PFSK-1 (cell line): ENCODE measurements around the gene COL21A1.

Source experiments
- FOXP2 ChIP-seq: optimal IDR thresholded peaks from 2 replicates; pipeline ENCODE3; 2011; ENCODE audit warnings: borderline replicate concordance, control low read depth, inconsistent platforms; ENCODE audit not compliant: insufficient read depth; ENCODE audit errors: extremely low read length, extremely low read depth
- POLR2AphosphoS5 ChIP-seq: IDR thresholded peaks from 2 replicates; pipeline ENCODE4 v1.6.1; 2012; ENCODE audit warnings: low read depth, mild to moderate bottlenecking, control low read depth, low read length, moderate library complexity
- REST ChIP-seq, 2 experiments: IDR thresholded peaks; 2 replicates each; pipeline versions ENCODE4 v1.6.1 to v1.8.0; 2011 to 2012; ENCODE audit warnings: low read depth in 2 of 2, low read length in 2 of 2, control low read depth in 1 of 2, inconsistent platforms in 1 of 2, mild to moderate bottlenecking in 1 of 2, moderate library complexity in 1 of 2; ENCODE audit not compliant: insufficient read depth in 1 of 2
- SIN3A ChIP-seq: IDR thresholded peaks from 2 replicates; pipeline ENCODE4 v1.6.1; 2012; ENCODE audit warnings: mild to moderate bottlenecking, low read length, moderate library complexity, borderline replicate concordance; ENCODE audit not compliant: insufficient read depth
- TAF1 ChIP-seq: IDR thresholded peaks from 2 replicates; pipeline ENCODE4 v1.6.1; 2012; ENCODE audit warnings: low read length, control low read depth, borderline replicate concordance; ENCODE audit not compliant: insufficient read depth

The COL21A1 gene

GRCh38 chr6:56093776-56094175, 153.6 kb downstream of the COL21A1 start:
- no peak for TF ChIP-seq POLR2AphosphoS5
- TF ChIP-seq REST (IDR thresholded peaks at IDR 0.05; ENCODE audit: insufficient read depth in 1 of 2, low read depth in 2 of 2, low read length in 2 of 2), result no peak
- TF ChIP-seq FOXP2, result no peak
- TF ChIP-seq SIN3A, result no peak
- no peak for TF ChIP-seq TAF1

DNA sequence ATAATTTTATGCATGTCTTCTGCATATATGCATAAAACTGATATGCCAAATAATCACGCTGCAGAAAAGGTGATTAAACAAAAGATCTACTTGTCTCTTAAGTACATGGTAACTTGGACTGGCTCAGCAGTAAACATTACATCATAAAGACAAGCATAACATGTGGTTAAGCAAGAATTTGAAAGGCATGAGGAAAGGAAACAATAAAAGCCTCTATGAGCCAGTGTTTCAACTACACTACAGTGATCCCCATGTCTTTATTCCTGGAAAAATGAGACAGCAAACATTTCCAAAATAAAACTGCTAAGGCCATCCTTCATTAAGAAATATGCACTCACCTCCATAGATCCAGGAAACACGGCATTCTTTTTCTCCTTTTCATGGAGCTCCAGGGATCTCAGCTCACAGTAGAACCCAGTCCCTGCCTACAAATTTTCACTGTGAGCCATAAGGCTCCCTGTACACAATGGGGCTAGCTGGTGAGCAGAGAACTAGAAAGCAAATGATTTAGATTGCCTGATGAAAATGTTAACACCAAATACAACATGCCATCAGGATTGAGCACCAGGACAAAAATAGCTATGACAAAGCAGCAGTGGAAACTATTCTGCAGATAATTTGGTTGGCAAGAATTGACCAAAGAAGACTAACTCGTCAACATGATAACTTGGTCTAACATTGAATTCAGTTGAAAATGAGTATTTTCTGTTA, 156.1 kb downstream of the COL21A1 start:
- no peak for TF ChIP-seq POLR2AphosphoS5
- no peak for TF ChIP-seq REST (IDR thresholded peaks at IDR 0.05; ENCODE audit: insufficient read depth in 1 of 2, low read depth in 2 of 2, low read length in 2 of 2)
- TF ChIP-seq TAF1, result no peak
- TF ChIP-seq SIN3A, result no peak

DNA sequence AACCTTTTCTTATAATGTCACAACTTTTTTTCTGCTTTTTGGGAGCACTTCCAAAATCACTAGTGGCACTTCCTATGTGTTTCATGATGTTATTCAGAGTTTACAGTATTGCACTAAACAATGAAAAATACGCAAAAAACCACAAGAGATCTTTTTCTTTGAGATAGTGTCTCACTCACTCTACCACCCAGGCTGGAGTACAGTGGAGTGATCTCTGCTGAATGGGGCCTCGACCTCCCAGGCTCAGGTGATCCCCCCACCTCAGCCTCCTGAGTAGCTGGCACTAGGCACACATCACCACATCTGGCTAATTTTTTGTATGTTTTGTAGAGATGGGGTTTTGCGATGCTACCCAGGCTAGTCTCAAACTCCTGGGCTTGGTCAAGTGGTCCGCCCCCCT, 158.7 kb downstream of the COL21A1 start:
- TF ChIP-seq SIN3A, result no peak
- TF ChIP-seq REST (IDR thresholded peaks at IDR 0.05; ENCODE audit: insufficient read depth in 1 of 2, low read depth in 2 of 2, low read length in 2 of 2), result no peak
- TF ChIP-seq POLR2AphosphoS5, result no peak
- no peak for TF ChIP-seq FOXP2
- TF ChIP-seq TAF1, result no peak

DNA sequence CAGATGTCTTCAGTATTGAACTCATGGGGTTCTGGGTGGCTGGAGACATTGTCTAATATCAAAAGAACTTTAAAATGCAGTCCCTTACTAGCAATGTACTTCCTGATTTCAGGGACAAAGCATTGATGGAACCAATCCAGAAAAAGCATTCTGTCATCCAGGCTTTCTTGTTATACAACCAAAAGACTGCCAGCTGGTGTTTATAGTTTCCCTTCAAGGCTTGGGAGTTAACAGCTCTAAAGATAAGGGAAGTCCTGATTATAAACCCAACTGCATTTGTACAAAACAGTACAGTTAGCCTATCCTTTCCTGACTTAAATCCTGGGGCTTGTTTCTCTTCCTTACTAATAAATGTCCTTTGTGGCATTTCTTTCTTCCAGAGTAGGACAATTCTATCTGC, 160.0 kb downstream of the COL21A1 start:
- TF ChIP-seq REST (IDR thresholded peaks at IDR 0.05; ENCODE audit: insufficient read depth in 1 of 2, low read depth in 2 of 2, low read length in 2 of 2), result no peak
- no peak for TF ChIP-seq SIN3A
- TF ChIP-seq FOXP2, result no peak
- no peak for TF ChIP-seq POLR2AphosphoS5
- no peak for TF ChIP-seq TAF1
